Amygdala (tissue), 56 donors: ENCODE measurements around the gene SLC2A9.
A peak's percentile ranks its signal among the peaks of the same experiment; 100 is the strongest.
"Not testable (repeated sequence)": the region's sequence is repeated elsewhere in the genome, so short reads cannot be mapped to it uniquely, and the experiment has no call there.

ENCODE experiments used
- DNase-seq, 56 donors: peaks; one replicate each; lab custom pipeline; 2025; lab: John Stamatoyannopoulos, UW

The SLC2A9 gene

DNA sequence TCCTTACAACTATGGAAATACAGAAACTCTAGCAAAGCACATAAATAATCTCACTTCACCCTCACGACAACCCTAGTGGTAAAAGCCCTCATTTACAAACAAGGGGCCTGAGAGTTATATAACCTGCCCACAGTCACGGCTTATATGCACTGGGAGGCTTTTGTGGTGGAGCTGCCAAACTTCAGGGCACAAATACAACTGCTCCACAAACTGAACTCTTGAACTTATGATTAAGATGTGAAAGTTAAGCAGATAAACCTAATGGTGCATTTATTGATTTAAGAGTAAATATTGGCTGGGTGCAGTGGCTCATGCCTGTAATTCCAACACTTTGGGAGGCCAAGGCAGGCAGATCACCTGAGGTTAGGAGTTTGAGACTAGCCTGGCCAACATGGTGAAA is 19.0 kb downstream of the SLC2A9 start:
- no peak for DNase-seq

DNA sequence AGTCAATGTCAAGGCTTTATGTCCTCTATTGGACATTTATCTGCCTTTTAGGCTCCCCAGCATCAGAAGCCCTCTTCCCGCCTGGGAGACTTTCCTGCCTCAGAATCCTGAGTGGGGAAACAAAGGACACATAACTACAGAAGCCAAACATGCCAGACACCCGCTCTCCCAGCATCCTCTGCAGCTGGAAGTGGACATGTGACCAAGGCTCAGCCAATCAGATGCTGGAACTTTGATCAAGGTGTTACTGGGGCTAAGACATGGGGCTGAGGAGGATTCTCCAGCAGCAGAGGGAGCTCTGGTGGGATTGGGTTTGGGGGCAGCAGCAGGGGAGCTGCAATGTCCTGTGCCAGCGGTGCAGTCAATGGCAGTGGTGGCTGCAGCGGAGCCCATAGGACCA is 19.5 kb downstream of the SLC2A9 start:
- no peak for DNase-seq

DNA sequence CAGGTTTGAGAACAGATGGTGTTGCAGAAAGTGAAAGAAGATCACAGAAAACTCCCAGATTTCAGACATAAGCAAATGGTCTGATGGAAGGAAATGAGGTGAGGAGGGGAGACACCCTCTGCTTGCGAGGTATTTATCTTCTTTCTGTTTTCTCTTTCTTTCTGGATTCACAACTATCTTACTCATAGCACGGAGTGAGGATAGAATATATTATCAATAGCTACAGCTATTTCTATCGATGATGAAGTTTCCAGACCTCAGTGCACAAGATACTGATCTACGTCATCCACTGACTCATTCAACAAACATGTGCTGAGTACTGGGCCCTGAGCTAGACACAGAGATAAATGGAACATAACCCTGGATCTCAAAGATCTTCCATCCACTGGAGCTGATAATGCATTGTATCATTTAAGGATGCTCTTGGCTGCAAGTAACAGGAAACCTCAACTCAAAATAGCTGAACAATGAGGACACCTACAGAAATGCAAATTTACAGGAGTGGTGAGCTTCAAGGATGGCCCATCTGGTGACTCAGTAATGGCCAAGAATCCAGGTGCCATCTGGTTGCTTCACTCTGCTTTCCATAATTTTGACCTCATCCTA is 21.2 kb downstream of the SLC2A9 start:
- no peak for DNase-seq

DNA sequence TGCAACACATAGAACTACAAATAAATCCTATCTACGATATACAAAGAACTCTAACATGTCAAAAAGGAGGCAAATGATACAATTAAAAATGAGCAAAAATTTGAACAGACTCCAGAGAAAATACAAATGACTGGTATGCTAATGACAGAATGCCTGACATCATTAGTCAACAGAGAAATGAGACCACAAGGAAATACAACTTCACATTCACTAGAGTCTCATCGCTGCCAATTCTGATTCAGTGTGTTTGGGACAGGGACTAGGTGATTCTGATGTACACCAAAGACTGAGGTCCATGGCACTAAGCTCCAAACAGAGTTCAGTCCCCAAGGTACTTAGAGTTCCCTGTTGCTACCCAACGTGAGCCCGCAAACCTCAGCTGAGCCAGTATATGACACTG is 23.4 kb downstream of the SLC2A9 start:
- no peak for DNase-seq

DNA sequence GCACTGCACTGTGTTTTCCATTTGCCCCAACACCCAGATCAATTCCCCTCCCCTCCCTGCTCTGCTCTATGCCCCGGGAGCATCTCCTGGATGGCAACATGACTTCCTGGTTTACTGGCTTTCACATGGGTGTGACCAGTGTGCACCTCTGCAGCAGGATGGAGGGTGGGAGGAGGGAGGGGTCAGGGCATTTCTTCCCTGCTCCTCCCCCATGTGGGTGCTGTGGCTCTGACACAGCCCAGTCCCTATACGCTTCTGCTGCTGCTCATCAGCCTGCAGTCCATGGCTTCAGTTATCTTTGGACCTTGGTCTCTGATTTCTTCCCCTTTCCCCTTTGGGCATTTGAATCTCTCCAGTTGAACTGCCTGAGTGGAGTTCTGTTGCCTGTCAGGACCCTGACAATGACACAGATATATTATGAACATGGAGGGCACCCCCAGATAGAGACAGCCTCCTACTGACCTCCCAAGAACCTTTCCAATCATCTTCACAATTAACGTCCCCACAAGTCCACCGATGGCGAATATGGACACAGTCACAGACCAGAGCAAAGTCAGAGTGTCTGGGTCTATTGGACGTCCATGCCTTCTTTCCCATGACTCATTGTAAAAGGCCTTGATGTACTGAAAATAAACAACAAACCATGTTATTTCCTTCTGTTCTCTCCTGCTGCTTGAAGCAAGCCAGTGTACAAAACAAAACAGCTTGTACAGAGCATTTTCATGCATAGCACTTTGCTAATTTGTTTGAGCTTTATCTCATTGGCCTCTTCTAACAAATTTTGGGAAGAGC is 24.8 kb downstream of the SLC2A9 start:
- DNase-seq: no peak

DNA sequence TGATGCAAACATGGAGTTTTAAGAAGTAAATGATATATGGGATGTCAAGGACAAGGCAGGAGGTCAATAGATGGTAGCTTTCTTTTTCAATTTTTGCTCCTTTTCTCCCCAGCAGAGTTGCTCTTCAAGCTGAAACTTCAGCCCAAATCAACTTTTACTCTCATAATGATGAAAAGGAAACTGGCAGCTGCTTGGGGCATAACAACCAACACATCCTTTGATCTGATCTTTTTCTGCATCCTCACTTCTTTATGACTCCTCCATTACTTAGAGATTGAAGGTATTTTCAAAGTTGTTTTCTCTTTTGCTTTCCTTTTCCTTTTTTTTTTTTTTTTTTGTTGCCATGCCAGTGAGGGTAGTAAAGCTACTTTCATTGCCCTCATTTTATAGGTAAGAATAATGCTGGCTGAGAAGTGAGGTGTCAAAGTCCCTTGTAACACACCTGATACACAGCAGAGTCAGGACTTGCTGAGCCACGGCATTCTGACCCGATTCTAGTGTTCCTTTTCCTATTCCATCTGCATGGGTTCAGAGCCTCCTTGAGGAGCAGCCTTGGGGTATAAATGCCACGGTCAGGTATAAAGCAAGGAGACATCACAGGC is 26.9 kb downstream of the SLC2A9 start:
- DNase-seq: no peak

DNA sequence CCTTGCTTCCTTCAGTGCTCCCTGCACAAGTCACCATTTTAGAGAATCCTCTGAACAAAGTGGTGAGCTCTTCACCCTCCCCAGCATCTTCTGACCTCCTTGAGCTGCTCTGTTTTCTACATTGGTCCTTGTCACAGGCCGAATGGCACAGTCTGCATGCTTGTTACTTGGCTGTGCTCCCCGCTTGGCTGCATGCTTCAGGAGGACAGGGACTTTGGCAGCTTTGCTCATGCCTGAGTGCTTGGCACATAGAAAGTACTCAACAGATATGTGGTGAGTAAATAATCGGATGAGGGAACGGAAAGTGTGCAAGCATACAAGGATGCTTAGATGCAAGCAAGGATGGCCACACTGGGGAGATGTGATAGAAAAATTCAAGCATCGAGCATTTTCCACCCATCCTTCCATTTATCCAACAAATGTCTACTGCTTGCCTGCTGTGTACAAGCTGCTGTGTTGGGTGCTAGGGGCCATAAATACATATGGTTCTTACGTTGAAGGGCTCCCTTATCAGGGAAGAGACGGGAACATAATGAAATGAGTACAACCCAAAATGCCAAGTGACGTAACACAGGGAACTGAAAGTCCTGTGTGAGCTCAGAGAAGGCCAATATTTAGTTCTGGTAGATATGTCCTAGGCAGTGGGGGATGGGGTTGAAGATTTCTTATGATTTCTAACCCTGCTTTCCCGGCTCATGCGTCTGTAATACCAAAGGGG is 31.2 kb downstream of the SLC2A9 start:
- no peak for DNase-seq

DNA sequence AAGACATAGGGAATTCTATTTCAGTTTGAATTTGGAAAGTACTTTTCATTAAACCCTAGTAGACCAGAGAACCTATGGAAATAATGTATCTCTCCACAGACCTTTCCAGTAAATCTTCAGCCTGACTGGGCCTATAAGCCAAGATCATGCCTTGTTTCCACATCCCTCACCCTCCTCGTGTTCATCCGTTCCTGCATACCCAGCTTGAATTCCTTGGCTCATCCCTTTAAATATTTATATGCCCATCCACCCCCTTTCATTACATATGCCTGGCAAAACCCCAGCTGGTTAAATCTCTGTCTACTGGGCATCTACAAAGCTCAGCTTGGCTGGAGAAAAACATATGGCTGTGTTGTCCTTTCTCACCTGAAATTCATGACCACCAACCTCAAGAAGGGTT is 32.4 kb downstream of the SLC2A9 start:
- no peak for DNase-seq

DNA sequence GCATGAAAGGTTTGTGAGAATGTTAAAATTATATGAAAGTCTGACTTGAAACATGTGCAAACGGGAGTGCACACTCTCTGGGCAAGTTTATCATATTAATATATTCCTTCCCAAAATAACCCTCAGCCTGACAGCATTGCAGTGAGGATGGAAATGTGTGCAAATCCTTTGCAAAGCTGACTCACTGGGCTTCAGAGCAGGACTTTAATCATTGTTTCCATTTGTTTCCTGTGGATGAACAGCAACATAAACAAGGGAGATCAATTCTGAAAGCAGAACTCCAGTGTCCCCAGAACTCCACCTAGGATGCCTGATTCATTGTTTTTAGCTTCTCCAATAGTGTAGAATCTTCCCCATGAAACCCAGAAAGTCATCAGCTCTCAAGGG is 32.9 kb downstream of the SLC2A9 start:
- no peak for DNase-seq

DNA sequence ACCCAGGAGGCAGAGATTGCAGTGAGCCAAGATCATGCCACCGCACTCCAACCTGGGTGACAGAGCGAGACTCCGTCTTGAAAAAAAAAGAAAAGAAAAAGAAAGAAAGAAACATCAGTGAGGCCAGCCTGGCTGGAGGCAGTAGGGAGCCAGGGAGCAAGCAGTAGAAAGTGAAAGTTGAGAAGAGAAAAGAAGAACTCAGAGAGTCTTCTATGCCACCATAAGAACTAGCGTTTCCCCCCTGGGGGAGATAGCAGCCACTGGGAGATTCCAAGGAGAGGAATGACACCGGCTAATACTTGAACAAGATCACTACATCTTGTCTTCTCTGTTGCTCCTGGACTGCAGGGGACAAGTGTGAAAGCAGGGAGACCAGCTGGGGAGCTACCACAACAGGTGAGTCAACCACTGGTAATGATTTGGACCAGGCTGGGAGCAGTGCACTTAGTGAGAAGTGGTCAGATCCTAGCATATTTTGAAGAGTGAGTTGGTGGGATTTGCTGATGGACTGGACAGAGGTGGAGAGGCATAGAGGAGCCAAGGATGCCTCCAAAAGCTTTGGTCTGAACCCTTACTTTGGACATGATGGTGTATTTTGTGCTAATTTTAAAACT is 33.4 kb downstream of the SLC2A9 start:
- no peak for DNase-seq

DNA sequence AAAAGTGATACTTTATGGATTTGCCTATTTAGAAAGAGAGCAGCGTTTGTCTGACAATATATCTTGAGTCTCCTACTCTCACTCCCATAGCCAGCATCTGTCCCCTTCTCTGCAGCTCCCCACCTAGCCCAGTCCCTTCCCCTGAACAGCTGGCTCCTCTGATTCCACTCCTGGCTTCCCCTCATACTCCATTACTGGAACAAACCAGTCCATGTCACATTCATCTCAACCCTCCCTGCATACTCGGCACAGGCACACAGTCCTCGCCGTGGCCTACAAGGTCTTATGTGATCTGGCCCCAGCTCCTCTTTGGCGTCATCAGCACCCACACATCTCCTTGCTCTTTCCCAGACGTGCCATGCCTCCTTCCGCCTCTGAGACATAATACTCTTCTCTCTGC is 36.7 kb downstream of the SLC2A9 start:
- DNase-seq: no peak

DNA sequence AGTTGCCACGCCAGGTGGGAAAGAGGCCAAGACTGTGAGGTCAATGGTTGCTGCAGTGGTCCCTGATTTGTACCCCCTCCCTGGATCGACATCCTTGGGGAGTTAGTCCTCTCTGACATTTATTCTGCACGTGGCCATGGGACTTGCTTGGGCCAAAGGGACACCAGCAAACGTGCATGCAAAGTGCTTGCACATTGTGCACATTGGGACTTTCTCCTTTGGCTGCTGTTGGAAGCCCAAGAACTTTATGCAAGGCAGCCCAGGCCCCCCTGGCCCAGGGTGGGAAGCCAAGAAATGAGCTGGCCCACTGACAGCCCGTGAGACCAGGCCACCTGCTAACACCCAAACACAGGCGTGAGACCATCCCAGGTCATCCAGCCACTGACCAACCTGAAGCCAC is 38.1 kb downstream of the SLC2A9 start:
- no peak for DNase-seq

DNA sequence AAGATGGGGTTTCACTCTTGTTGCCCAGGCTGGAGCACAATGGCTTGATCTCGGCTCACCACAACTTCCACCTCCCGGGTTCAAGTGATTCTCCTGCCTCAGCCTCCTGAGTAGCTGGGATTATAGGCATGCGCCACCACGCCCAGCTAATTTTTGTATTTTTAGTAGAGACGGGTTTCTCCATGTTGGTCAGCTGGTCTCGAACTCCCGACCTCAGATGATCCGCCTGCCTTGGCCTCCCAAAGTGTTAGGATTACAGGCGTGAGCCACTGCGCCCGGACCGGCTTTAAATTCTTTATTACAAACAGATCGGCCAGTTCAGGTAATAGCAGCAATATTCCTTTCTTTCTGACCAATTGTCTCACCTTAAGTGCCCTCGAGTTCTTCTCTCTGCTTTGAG is 39.4 kb downstream of the SLC2A9 start:
- not testable (repeated sequence) for DNase-seq

DNA sequence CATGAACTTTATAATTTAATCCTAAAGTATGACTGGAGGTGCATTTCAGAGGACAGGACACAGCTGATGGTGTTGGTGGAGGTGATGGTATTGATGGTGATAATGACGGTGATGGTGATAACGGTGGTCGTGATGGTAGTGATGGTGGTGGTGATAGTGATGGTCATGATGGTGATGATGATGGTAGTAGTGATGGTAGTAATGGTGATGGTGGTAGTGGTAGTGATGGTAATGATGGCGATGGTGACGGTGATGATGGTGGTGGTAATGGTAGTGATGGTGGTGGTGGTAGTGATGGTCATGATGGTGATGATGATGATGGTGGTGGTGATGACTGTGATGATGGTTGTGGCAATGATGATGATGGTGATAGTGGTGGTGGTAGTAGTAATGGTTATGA is 40.4 kb downstream of the SLC2A9 start:
- DNase-seq: no peak

DNA sequence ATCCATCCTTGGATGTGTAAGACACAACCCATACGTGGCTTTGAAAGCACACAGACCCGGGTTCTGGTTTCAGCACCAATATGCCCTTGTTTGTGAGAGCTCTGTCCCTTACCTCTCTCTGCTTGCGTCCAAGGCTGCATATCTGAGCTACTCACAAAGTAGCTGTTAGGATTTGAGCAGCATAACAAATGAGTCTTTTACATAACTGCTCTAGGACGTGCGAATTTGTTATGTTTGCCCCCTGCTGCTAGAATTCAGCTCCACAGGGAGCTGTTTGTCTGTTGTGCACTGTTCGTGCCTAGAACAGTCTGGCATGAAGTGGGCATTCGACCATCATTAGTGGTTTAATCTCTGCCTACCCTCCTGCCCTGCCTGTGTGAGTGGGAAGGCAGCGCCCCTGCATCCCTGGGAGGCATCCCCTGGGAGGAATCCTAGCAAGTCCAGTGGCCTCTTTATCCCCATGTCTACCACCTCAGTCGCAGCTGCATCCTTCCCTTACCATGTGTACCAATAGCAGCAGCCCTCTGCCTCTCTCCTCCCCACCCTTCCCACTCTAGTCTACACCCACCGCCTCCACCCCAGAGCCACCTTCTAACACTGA is 42.1 kb downstream of the SLC2A9 start:
- DNase-seq: peak in 5 of 56 donors; percentile 9 to 44 (median 13)

DNA sequence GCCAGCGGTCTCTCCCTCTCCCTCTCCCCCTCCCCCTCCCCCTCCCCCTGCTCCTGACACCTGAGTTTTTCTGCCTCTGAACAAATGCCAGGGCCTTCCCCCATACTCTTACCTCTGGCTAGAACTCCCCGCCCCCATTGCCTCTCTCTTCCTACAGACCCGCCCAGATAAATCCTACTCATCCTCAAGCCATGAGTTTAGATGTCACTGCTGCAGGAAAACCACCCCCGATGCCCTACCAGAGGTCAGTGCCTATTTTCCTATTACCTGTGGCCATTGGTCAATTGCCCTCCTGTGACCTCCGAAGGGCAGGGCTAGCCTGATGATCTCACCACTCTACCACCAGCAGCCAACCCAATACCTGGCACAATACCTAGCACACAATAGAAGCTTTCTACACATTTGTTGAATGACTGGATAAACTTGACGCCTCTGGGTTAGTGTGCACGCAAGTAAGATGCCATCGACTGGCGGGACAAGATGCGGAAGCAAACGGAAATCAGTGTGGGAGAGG is 43.7 kb downstream of the SLC2A9 start:
- no peak for DNase-seq

DNA sequence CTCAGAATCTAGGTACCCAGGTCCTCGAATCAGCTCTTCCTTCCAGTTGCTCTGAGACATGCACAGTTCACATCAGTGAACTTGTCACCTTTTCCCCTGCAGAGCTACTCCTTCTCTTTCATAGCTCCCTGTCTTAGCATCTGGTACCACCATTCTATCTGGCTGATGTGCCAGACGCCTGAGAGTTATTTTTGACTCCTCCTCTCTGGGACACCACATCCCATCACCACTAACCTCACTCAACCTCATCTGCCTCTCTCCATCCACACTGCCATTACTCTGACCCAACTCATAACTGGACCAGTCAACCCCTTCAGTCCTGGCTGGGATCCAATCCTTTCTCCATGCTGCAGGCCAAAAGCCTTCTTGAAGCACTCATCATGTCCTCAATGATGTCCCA is 44.5 kb downstream of the SLC2A9 start:
- no peak for DNase-seq

DNA sequence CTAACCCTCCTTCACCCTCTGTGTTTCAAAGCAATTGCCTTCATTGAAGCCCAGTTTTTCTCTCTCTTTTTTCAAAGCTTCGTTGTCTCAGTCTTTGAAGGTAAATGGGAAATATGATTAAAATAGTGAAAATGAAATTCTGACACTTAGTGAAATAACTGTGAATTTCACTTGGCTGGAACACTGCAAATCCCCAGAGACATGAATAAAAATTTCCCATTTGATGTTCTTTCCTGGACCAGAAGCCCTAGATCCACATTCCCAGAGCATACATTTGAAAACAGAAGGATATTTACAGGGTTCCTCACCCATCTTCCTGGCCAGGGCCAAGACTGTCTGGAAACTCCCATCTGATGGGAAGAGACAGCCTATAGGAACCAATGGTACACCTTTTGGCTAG is 45.0 kb downstream of the SLC2A9 start:
- no peak for DNase-seq

DNA sequence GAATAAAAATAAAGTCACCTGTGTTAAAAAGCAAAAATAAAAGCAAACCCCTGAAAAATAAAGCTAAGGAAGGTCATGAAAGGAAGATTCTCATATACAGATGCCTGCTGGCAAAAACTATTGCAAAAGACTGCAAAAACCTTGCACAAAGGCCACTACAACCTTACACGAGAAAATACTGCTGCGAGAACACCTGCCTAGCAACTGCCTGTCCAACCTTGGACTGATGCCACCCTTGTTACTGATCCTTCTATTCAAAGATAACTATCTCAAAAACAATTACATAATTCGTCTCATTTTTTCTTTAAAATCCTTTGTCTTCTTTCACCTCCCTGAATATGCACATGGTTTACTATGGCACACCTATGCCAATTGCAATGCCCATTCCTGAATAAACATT is 49.6 kb downstream of the SLC2A9 start:
- DNase-seq: no peak

DNA sequence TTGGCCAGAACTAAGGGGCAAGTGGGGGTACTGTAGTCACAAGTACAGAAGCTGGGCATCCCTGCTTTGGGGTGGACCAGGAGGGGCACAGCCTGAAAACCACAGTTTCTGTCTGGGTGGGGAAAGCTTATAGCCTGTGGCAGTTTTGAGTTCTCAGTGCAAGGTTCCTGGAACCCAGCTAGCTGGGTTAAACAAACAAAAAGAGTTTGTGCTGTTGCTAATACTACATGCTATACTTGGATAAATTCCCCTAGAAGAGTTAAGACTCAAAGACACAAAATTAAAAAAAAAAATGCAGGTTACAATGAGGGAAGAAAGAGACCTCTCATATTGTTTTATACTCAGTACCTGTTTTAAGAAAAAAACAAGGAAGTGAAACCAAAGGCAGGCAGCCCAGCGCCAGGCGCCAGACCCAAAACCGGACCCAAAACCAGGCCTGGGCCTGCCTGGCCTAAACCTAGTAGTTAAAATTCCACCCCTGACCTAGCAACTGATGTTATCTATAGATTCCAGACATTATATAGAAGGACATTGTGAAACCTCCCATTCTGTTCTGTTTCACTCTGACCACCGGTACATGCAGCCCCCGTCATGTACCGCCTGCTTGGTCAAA is 50.8 kb downstream of the SLC2A9 start:
- peak in 1 of 56 donors; percentile 11 for DNase-seq
